NCI-H82 treated with DMSO at 0.1 percent for 48 hours (cell line): Measurements from ENCODE around the gene GPX2.

Source experiments
- DNase-seq: peaks from one replicate; lab custom pipeline; 2025; ENCODE audit not compliant: unreplicated experiment; lab: John Stamatoyannopoulos, UW

Gene GPX2

GRCh38 chr14:64942531-64943111 lies at the start of gene GPX2:
Gene GPX2 (minus strand): TSS chr14:64942745. CDS start chr14:64942726, 19 bp downstream.
- no peak for DNase-seq

- DNase-seq: no peak
These were observed 48.4 kb upstream of the GPX2 start for GRCh38 chr14:64990939-64991338.

- no peak for DNase-seq
These were observed 47.8 kb upstream of the GPX2 start for GRCh38 chr14:64990296-64990695.

GRCh38 chr14:64987438-64987767 lies 44.9 kb upstream of the GPX2 start:
- DNase-seq: no peak

- peak; percentile 92 for DNase-seq
These were observed 44.3 kb upstream of the GPX2 start, which contains the start of gene FNTB for GRCh38 chr14:64986648-64987437. Gene FNTB (plus strand): TSS chr14:64986895. CDS start chr14:64986954, 59 bp downstream.

- no peak for DNase-seq
These were observed 41.1 kb upstream of the GPX2 start for GRCh38 chr14:64983439-64984310.

GRCh38 chr14:64979336-64980074 lies 37.0 kb upstream of the GPX2 start:
- no peak for DNase-seq

- DNase-seq: no peak
These were observed 32.0 kb upstream of the GPX2 start for GRCh38 chr14:64974563-64974962.

GRCh38 chr14:64973826-64974225 lies 31.3 kb upstream of the GPX2 start:
- no peak for DNase-seq

GRCh38 chr14:64973026-64973442 lies 30.5 kb upstream of the GPX2 start:
- DNase-seq: no peak

GRCh38 chr14:64971943-64972791 lies 29.6 kb upstream of the GPX2 start, which contains the start of gene RAB15:
Gene RAB15 (minus strand): TSS chr14:64972336. CDS start chr14:64972076, 260 bp downstream.
- no peak for DNase-seq

GRCh38 chr14:64971491-64971942 lies 29.0 kb upstream of the GPX2 start:
- DNase-seq: no peak

GRCh38 chr14:64970776-64971477 lies 28.4 kb upstream of the GPX2 start:
- DNase-seq: no peak

- DNase-seq: no peak
These were observed 27.5 kb upstream of the GPX2 start for GRCh38 chr14:64970041-64970440.

GRCh38 chr14:64968651-64969050 lies 26.1 kb upstream of the GPX2 start:
- DNase-seq: no peak

- no peak for DNase-seq
These were observed 25.6 kb upstream of the GPX2 start for GRCh38 chr14:64968167-64968566.

- no peak for DNase-seq
These were observed 24.4 kb upstream of the GPX2 start for GRCh38 chr14:64966976-64967375.

GRCh38 chr14:64965356-64966000 lies 22.9 kb upstream of the GPX2 start:
- DNase-seq: no peak

GRCh38 chr14:64963611-64964010 lies 21.1 kb upstream of the GPX2 start:
- DNase-seq: no peak
